HEK293 (cell line): ENCODE data around the gene CDC37L1.

Experiments
- CTCF ChIA-PET: fragments of 350-600 bp; formaldehyde crosslinking; extraction: SDS; loops from one replicate; lab custom pipeline; 2021; ENCODE audit warnings: antibody characterized with exemption; lab: Yijun Ruan, JAX
- POLR2A ChIA-PET: fragments of 300-600 bp; formaldehyde crosslinking; extraction: SDS; loops from one replicate; lab custom pipeline; 2020; ENCODE audit warnings: antibody characterized with exemption, inconsistent platforms; lab: Yijun Ruan, JAX
- H3K27ac ChIP-seq: fragments of 200-500 bp; sonication (Bioruptor generic); 2 replicates; pipeline ENCODE4 v1.5.1; 2014; ENCODE audit warnings: low read depth, low read length, control low read depth, inconsistent platforms; ENCODE audit errors: extremely low read depth
- H3K36me3 ChIP-seq, 2 experiments: fragments of 200-500 bp in 1 of 2; sonication (Bioruptor generic) in 1 of 2; 1 replicate in 1 of 2; 2 replicates in 1 of 2; pipeline ENCODE4 v1.5.1; 2014 to 2017; ENCODE audit warnings: inconsistent platforms in 2 of 2, low read length in 2 of 2; ENCODE audit not compliant: control insufficient read depth in 2 of 2, insufficient read depth in 1 of 2
- H3K4me1 ChIP-seq: fragments of 200-500 bp; sonication (Bioruptor generic); 2 replicates; pipeline ENCODE4 v1.5.1; 2014; ENCODE audit warnings: mild to moderate bottlenecking, low read length, inconsistent platforms; ENCODE audit not compliant: control insufficient read depth, insufficient read depth
- H3K4me3 ChIP-seq: 2 replicates; pipeline ENCODE4 v1.5.1; 2011; ENCODE audit warnings: low read depth, mild to moderate bottlenecking, control low read depth, low read length, moderate library complexity
- H3K9me3 ChIP-seq: fragments of 200-500 bp; sonication (Bioruptor generic); 2 replicates; pipeline ENCODE4 v1.5.1; 2014; ENCODE audit warnings: low read depth, low read length, inconsistent platforms; ENCODE audit not compliant: control insufficient read depth, insufficient read depth
- HIC1 ChIP-seq: fragments of 450-650 bp; formaldehyde crosslinking; IDR thresholded peaks from 2 replicates; pipeline ENCODE4 v1.5.1; 2016; ENCODE audit warnings: missing biosample characterization, missing genetic modification characterization
- ZNF121 ChIP-seq: fragments of 450-650 bp; formaldehyde crosslinking; IDR thresholded peaks from 2 replicates; pipeline ENCODE4 v1.5.1; 2016; ENCODE audit warnings: missing biosample characterization, missing genetic modification characterization
- ZNF155 ChIP-seq: fragments of 450-650 bp; formaldehyde crosslinking; IDR thresholded peaks from 2 replicates; pipeline ENCODE4 v1.5.1; 2016; ENCODE audit warnings: missing biosample characterization, missing genetic modification characterization
- ZNF18 ChIP-seq: fragments of 450-650 bp; formaldehyde crosslinking; IDR thresholded peaks from 2 replicates; pipeline ENCODE4 v1.5.1; 2016; ENCODE audit warnings: missing biosample characterization, missing genetic modification characterization
- ZNF202 ChIP-seq: fragments of 450-650 bp; formaldehyde crosslinking; IDR thresholded peaks from 2 replicates; pipeline ENCODE4 v1.5.1; 2016; ENCODE audit warnings: missing biosample characterization, missing genetic modification characterization, borderline replicate concordance
- ZNF302 ChIP-seq: fragments of 450-650 bp; formaldehyde crosslinking; IDR thresholded peaks from 2 replicates; pipeline ENCODE4 v1.5.1; 2016; ENCODE audit warnings: missing biosample characterization, missing genetic modification characterization, low read depth
- ZNF324 ChIP-seq: fragments of 450-650 bp; formaldehyde crosslinking; IDR thresholded peaks from 2 replicates; pipeline ENCODE4 v1.5.1; 2016; ENCODE audit warnings: missing biosample characterization, missing genetic modification characterization
- ZNF394 ChIP-seq: fragments of 450-650 bp; formaldehyde crosslinking; IDR thresholded peaks from 2 replicates; pipeline ENCODE4 v1.5.1; 2016; ENCODE audit warnings: missing biosample characterization, missing genetic modification characterization, mild to moderate bottlenecking, moderate library complexity, borderline replicate concordance
- TF ChIP-seq, protein P1 (sequence below): fragments of 450-650 bp; formaldehyde crosslinking; IDR thresholded peaks from 2 replicates; pipeline ENCODE4 v1.5.1; 2017; ENCODE audit warnings: missing biosample characterization, missing genetic modification characterization

CDC37L1 gene

GRCh38 chr9:4732890-4733289, 53.5 kb downstream of the CDC37L1 start:
- Histone ChIP-seq H3K4me1 (no peaks in the 10 kb centered on the region; the same call in 1 of the 2 replicates), H3K4me3 (no peak overlapping the region), H3K36me3 (peaks cover 0 to 3% of the 10 kb centered on the region in 2 experiments; a peak in 2 of 3 replicates), H3K9me3 (no peaks in the 10 kb centered on the region), H3K27ac (no peak overlapping the region)
- CTCF ChIA-PET, result interaction anchor here (0.7 kb wide), 1 partner anchor 18 kb away, joined by 4 read pairs; no protein-coding TSS in a partner anchor
- no peak for TF ChIP-seq HIC1 (tag by site-specific recombination)
- TF ChIP-seq, protein P1, sequence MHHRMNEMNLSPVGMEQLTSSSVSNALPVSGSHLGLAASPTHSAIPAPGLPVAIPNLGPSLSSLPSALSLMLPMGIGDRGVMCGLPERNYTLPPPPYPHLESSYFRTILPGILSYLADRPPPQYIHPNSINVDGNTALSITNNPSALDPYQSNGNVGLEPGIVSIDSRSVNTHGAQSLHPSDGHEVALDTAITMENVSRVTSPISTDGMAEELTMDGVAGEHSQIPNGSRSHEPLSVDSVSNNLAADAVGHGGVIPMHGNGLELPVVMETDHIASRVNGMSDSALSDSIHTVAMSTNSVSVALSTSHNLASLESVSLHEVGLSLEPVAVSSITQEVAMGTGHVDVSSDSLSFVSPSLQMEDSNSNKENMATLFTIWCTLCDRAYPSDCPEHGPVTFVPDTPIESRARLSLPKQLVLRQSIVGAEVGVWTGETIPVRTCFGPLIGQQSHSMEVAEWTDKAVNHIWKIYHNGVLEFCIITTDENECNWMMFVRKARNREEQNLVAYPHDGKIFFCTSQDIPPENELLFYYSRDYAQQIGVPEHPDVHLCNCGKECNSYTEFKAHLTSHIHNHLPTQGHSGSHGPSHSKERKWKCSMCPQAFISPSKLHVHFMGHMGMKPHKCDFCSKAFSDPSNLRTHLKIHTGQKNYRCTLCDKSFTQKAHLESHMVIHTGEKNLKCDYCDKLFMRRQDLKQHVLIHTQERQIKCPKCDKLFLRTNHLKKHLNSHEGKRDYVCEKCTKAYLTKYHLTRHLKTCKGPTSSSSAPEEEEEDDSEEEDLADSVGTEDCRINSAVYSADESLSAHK (tag by site-specific recombination), result no peak
- 0 out of 2 replicates have a peak, but pooled peaks have one; percentile 36 for TF ChIP-seq ZNF121 (tag by site-specific recombination)
- no peak for TF ChIP-seq ZNF324
- TF ChIP-seq ZNF302 (tag by site-specific recombination), result no peak
- POLR2A ChIA-PET, result no interaction called here

DNA sequence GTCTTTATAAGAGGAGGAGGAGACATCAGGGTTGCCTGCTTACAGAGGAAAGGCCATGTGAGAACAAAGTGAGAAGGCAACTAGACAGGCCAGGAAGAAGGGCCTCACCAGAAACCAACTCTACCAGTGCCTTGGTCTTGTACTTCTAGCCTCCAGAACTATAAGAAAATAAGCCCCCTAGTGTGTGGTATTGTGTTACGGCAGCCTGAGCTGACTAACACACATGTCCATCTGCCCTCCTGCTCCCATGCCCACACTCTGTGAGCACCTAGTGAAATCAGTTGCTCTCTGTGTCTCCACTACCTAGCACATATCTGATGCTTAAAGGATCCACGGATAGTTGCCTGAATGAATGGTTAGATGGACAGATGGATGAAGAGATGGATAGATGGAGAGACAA, 54.8 kb downstream of the CDC37L1 start:
- no peak overlapping the region for H3K27ac ChIP-seq
- CTCF ChIA-PET, result interaction anchor here (0.5 kb wide), 1 partner anchor 16 kb away, joined by 3 read pairs; no protein-coding TSS in a partner anchor
- no peaks in the 10 kb centered on the region; the same call in 1 of the 2 replicates for H3K4me1 ChIP-seq
- no peak for TF ChIP-seq ZNF394
- no peak for TF ChIP-seq ZNF155 (tag by site-specific recombination)
- H3K36me3 ChIP-seq, result peaks cover 0 to 2% of the 10 kb centered on the region in 2 experiments; a peak in 2 of 3 replicates
- POLR2A ChIA-PET, result no interaction called here
- no peaks in the 10 kb centered on the region for H3K9me3 ChIP-seq
- H3K4me3 ChIP-seq, result no peak overlapping the region

DNA sequence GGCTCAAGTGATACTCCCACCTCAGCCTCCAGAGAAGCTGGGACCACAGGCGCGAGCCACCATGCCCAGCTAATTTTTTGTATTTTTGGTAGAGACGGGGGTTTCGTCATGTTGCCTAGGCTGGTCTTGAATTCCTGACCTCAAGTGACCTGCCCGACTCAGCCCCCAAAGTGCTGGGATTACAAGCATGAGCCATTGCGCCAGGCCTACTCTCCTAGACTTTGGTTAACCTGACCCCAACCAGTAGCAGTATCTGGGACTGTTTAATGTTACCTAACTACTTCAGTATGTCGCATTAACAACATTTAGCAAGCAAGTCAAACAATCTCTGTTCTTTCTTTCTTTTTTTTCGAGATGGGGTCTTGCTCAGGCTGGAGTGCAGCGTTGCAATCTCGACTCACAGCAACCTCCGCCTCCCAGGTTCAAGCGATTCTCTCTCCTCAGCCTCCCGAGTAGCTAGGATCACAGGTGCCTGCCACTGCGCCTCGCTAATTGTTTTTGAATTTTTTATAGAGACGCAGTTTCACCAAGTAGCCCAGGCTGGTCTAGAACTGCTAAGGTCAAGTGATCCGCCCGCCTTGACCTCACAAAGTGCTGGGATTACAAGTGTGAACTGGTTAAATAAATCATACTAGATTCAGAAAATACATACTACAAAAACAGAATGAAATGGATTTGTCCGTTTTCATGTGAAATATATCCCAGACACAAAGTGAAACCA, 59.7 kb downstream of the CDC37L1 start:
- H3K9me3 ChIP-seq, result no peaks in the 10 kb centered on the region
- no peaks in the 10 kb centered on the region; a peak in 1 of 3 replicates for H3K36me3 ChIP-seq
- ChIA-PET CTCF (interaction anchor here (0.7 to 2.9 kb wide), 3 partner anchors 10 to 774 kb away, joined by 4 to 13 read pairs (median 4); no protein-coding TSS in a partner anchor), POLR2A (interaction anchor here (0.8 kb wide), 1 partner anchor 99 kb away, joined by 5 read pairs; no protein-coding TSS in a partner anchor)
- no peak overlapping the region; the same call in 1 of the 2 replicates for H3K27ac ChIP-seq
- peak overlapping the region; percentile 86 for H3K4me3 ChIP-seq
- no peaks in the 10 kb centered on the region for H3K4me1 ChIP-seq
- TF ChIP-seq ZNF18 (tag by site-specific recombination), result peak; percentile 84
- no peak for TF ChIP-seq ZNF202 (tag by site-specific recombination)
- TF ChIP-seq, all 188 proteins: peak for 1
